GM08714 (cell line): ENCODE results near the gene UBAP1L.
"Not testable (repeated sequence)": the region's sequence is repeated elsewhere in the genome, so short reads cannot be mapped to it uniquely, and the experiment has no call there.

Experiments used
- H3K4me3 ChIP-seq: fragments of 200-500 bp; sonication (Bioruptor generic); 2 replicates; pipeline ENCODE4 v1.5.1; 2014; ENCODE audit warnings: mild to moderate bottlenecking, low read length, inconsistent platforms
- ZNF274 ChIP-seq: IDR thresholded peaks from 2 replicates; pipeline ENCODE4 v1.6.1; 2012; ENCODE audit warnings: mild to moderate bottlenecking, low read depth, low read length

UBAP1L gene

GRCh38 chr15:65081758-65082157, 33.2 kb downstream of the UBAP1L start:
- no peak overlapping the region for H3K4me3 ChIP-seq
- TF ChIP-seq ZNF274: no peak

DNA sequence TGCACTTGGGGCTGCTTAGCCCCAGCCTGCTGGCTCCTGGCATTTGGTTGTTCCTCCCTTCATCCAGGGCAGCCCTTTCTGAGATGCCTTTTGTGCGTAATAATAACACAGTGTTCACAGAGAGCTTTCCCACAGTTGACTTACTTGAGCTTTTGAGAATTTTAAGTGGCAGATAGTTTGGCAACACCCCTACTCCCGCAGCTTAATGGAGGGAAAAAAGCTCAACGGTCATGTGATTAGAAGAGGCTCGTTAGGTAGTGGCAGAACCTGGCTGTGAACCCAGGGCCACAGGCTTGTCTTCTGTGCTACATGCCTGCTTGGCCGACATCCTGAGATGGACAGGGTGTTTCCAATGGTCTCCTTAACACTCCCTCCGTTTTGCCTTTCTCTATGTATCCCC, 33.7 kb downstream of the UBAP1L start:
- no peak for TF ChIP-seq ZNF274
- H3K4me3 ChIP-seq: no peak overlapping the region

DNA sequence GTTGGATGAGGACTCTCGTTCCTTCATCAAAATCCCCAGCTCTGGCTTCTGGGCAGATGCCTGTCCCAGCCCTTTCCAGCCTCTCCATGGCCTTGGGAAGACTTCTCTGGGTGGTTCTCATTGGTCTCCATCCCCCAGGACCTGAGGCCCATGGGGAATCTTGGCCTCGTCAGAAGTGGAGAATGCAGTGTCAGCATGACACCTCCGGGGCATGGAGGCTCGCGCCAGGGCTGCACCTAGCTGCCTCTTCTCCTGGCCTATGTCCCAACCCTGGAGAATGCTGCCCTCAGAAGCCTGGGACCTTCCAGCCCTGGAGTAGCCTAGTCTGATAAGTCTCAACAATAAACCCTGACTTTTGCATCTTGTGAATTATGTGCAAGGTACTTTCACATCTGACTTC, 35.4 kb downstream of the UBAP1L start:
- TF ChIP-seq ZNF274: no peak
- no peak overlapping the region for H3K4me3 ChIP-seq

- no peak for TF ChIP-seq ZNF274
- no peak overlapping the region for H3K4me3 ChIP-seq
Measured at GRCh38 chr15:65077981-65078352, 37.0 kb downstream of the UBAP1L start.

GRCh38 chr15:65077291-65077980, 37.6 kb downstream of the UBAP1L start:
- H3K4me3 ChIP-seq: no peak overlapping the region
- TF ChIP-seq ZNF274: no peak

GRCh38 chr15:65076486-65077290, 38.3 kb downstream of the UBAP1L start, which contains the start of gene KBTBD13:
KBTBD13 (plus strand) TSS chr15:65076746; CDS start chr15:65076816, 70 bp downstream.
- no peak within 1 kb of the TSS for H3K4me3 ChIP-seq

DNA sequence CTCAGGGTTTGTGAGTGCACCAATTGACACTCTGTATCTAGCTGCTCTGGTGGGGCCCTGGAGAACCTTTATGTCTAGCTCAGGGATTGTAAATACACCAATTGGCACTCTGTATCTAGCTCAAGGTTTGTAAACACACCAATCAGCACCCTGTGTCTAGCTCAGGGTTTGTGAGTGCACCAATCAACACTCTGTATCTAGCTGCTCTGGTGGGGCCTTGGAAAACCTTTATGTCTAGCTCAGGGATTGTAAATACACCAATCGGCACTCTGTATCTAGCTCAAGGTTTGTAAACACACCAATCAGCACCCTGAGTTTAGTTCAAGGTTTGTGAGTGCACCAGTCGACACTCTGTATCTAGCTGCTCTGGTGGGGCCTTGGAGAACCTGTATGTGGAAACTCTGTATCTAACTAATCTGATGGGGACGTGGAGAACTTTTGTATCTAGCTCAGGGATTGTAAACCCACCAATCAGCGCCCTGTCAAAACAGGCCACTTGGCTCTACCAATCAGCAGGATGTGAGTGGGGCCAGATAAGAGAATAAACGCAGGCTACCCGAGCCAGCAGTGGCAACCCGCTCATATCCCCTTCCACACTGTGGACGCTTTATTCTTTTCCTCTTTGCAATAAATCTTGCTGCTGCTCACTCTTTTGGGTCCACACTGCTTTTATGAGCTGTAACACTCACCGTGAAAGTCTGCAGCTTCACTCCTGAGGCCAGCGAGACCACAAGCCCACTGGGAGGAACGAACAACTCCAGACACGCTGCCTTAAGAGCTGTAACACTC, 39.2 kb downstream of the UBAP1L start:
- H3K4me3 ChIP-seq: not testable (repeated sequence)

More at GRCh38 chr15:65076486-65077290, 38.3 kb downstream of the UBAP1L start, which contains the start of gene KBTBD13:
- TF ChIP-seq ZNF274: no peak

DNA sequence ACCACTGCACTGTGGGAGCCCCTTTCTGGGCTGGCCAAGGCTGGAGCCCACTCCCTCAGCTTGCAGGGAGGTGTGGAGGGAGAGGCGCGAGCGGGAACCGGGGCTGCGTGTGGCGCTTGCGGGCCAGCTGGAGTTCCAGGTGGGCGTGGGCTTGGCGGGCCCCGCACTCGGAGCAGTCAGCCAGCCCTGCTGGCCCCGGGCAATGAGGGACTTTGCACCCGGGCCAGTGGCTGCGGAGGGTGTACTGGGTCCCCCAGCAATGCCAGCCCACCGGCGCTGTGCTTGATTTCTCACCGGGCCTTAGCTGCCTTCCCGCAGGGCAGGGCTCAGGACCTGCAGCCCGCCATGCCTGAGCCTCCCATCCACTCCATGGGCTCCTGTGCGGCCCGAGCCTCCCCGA, 40.1 kb downstream of the UBAP1L start:
- H3K4me3 ChIP-seq: not testable (repeated sequence)

DNA sequence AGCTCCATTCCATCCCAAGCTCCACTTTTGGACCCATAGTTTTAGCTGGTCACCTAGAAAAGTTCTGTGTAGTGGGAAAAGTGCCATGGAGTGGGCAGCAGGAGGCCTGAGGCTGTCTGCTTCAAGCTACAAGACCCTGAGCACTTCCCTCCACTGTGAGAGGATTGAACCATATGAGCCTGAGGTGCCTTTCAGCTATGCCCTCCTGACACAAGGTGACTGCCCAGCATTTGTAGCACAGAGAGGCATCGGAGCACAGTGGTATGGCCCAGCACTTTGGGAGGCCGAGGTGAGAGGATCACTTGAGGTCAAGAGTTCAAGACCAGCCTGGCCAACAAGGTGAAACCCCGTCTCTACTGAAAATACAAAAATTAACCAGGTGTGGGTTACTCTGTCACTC, 42.4 kb downstream of the UBAP1L start:
- TF ChIP-seq ZNF274: no peak
- H3K4me3 ChIP-seq: no peak overlapping the region

DNA sequence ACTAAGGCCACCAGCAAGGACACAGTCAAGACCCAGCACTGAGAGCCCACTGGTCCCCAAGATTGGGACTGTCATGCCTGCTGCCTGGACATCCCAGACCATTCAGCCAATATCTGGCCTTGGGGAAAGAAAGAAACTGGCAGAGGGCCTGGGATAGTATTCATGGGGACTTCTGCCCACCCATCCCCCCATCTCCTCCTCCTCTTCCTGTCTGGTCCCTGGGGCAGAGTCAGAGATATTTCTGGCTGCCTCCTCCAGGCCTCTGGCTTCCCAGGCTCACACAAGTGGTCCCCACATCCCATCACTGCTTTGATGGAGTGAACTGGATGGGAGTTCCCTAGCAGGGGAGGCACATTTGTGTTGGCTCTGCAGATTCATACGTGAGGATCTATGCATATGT, 43.0 kb downstream of the UBAP1L start:
- H3K4me3 ChIP-seq: no peak overlapping the region
- TF ChIP-seq ZNF274: no peak

- no peak overlapping the region for H3K4me3 ChIP-seq
- no peak for TF ChIP-seq ZNF274
Measured at GRCh38 chr15:65071381-65071811, 43.6 kb downstream of the UBAP1L start.

DNA sequence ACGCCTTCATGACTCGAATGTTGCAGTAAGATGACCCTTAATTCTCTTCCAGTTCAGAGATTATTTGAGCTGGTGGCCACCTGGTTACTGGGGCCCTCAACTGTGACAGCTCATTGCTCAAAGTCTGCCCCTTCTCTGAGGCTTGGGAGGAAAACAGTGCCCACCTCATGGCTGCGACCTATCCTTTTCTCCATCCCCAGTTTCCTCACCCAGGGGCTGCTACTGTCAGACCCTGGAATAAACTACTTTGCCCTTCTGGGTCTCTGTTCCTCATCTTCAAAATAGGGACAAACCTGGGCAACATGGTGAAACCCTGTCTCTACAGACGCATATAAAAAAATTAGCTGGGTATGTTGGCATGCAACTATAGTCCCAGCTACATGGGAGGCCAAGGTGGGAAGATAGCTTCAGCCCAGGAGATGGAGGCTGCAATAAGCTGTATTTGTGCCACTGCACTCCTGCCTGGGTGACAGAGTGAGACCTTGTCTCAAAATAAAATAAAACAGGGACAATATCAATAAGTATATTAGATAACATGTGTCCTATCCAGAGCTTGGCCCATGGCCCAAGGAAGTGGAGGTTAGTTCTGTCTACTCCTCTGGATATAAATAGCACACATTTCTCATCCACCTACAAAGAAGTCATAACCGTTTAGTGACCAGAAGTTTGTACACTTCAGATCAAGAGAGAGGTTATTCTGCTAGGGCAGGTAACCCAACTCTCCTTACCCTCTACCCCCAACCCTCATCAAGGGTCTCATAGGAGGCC, 45.0 kb downstream of the UBAP1L start:
- H3K4me3 ChIP-seq: no peak overlapping the region
- no peak for TF ChIP-seq ZNF274

GRCh38 chr15:65069179-65069578, 45.8 kb downstream of the UBAP1L start:
- no peak for TF ChIP-seq ZNF274
- H3K4me3 ChIP-seq: no peak overlapping the region

- H3K4me3 ChIP-seq: no peak overlapping the region
- TF ChIP-seq ZNF274: no peak
Measured at GRCh38 chr15:65068403-65068788, 46.6 kb downstream of the UBAP1L start.
